Neural progenitor cell (in vitro differentiated cells): ENCODE data around the gene PEMT.
"Not testable (repeated sequence)": the region's sequence is repeated elsewhere in the genome, so short reads cannot be mapped to it uniquely, and the experiment has no call there.

Source experiments
- EZH2 ChIP-seq: fragments of 200-600 bp; sonication (generic); IDR thresholded peaks from 2 replicates; pipeline ENCODE4 v1.6.1; 2017; ENCODE audit warnings: antibody characterized with exemption, mild to moderate bottlenecking, moderate library complexity
- TF ChIP-seq, protein P1 (sequence below): fragments of 200-600 bp; sonication (generic); IDR thresholded peaks from 2 replicates; pipeline ENCODE4 v1.5.1; 2017; ENCODE audit warnings: antibody characterized with exemption, mild to moderate bottlenecking

DNA sequence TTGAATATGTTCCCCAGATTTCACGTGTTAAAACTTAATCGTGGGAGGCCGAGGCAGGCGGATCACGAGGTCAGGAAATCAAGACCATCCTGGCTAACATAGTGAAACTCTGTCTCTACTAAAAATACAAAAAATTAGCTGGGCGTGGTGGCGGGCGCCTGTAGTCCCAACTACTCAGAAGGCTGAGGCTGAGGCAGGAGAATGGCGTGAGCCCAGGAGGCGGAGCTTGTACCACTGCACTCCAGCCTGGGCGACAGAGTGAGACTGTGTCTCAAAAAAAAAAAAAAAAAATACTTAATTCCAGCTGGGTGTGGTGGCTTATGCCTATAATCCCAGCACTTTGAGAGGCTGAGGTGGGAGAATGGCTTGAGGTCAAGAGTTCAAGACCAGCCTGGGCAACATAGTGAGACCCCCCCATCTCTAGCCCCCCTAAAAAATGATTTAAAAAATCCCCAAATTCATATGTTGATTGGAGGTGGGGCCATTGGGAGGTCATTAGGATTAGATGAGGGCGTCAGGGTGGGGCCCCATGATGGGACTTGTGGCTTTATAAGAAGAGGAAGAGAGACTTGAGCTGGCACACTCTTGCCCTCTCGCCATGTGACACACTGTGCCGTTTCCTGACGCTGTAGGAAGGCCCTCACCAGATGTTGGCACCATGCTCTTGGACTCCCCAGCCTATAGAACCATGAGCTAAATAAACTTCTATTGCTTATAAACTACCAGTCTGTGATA is 44.2 kb upstream of the PEMT start:
- TF ChIP-seq, protein P1, sequence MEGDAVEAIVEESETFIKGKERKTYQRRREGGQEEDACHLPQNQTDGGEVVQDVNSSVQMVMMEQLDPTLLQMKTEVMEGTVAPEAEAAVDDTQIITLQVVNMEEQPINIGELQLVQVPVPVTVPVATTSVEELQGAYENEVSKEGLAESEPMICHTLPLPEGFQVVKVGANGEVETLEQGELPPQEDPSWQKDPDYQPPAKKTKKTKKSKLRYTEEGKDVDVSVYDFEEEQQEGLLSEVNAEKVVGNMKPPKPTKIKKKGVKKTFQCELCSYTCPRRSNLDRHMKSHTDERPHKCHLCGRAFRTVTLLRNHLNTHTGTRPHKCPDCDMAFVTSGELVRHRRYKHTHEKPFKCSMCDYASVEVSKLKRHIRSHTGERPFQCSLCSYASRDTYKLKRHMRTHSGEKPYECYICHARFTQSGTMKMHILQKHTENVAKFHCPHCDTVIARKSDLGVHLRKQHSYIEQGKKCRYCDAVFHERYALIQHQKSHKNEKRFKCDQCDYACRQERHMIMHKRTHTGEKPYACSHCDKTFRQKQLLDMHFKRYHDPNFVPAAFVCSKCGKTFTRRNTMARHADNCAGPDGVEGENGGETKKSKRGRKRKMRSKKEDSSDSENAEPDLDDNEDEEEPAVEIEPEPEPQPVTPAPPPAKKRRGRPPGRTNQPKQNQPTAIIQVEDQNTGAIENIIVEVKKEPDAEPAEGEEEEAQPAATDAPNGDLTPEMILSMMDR: not testable (repeated sequence)
- TF ChIP-seq EZH2: not testable (repeated sequence)
